HUES48 (cell line): ENCODE data around the gene TMSB10.

ENCODE experiments used
- H3K27ac ChIP-seq: one replicate; pipeline ENCODE4 v1.7.0; 2013; ENCODE audit warnings: low read depth, low read length, inconsistent platforms
- H3K27me3 ChIP-seq: 2 replicates; pipeline ENCODE4 v1.6.1; 2013; ENCODE audit warnings: mild to moderate bottlenecking, low read length; ENCODE audit not compliant: control insufficient read depth, insufficient read depth
- H3K36me3 ChIP-seq: 2 replicates; pipeline ENCODE4 v1.6.1; 2013; ENCODE audit warnings: low read length; ENCODE audit not compliant: control insufficient read depth, insufficient read depth
- H3K4me1 ChIP-seq: 2 replicates; pipeline ENCODE4 v1.6.1; 2013; ENCODE audit warnings: mild to moderate bottlenecking, low read length; ENCODE audit not compliant: control insufficient read depth, insufficient read depth
- H3K4me3 ChIP-seq: 2 replicates; pipeline ENCODE4 v1.5.1; 2013; ENCODE audit warnings: mild to moderate bottlenecking, low read depth, low read length
- H3K9ac ChIP-seq: 2 replicates; pipeline ENCODE4 v1.6.1; 2013; ENCODE audit warnings: mild to moderate bottlenecking, low read depth, low read length, moderate library complexity
- H3K9me3 ChIP-seq: 2 replicates; pipeline ENCODE4 v1.6.1; 2013; ENCODE audit warnings: low read length; ENCODE audit not compliant: control insufficient read depth, insufficient read depth

The TMSB10 gene

DNA sequence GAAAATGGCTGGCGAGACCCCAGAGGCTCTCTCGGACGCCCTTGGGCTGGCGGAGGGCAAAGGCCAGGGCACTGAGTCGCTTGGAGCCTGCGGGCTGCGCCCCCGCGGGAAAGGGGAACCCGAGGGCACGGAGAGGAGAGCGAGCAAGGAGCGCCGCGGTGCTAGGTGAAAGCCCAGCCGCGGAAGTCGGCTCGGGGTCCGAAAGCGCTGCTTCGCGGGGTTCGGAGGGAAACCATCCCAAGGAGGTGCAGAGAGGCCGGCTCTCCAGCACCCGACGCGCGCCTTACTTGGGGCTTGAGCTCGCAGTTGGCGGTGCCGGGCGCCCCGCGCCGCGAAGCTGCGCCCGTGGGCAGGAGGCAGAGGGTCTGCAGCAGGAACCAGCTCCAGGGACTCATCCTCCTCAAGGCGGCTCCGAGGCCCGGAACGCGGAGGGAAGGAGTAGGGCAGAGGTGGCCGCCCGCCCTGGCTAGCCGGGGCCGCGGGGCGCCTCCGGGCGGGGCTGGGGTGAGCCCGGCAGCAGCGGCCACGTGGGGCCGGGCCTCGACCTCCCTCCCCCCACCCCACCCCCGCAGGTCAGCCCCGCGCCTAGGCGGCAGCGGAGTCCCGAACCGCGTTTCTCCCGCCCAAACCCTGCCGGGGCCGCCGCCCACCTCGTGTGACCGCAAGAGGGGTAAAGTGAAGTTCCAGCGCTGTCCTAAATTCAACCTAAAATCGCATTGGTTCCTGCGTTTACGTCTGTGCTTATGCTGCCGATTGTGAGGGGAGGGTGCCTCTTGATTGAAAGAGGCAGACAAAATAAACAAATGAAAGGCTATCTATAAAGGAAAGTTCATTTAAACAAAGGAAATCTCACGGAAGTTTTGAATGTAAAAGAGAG lies 24.6 kb upstream of the TMSB10 start, which contains the start of gene TRABD2A:
TRABD2A (minus strand) TSS at position 440 of the 877 bp plus-strand sequence; CDS start at position 395, 45 bp downstream.
- H3K27ac ChIP-seq = no peak within 1 kb of the TSS
- no peaks in the 10 kb centered on the region for H3K9me3 ChIP-seq
- H3K36me3 ChIP-seq = no peaks in the 10 kb centered on the region
- H3K4me3 ChIP-seq = peak within 1 kb of the TSS; percentile 73
- peaks cover 12% of the 10 kb centered on the region for H3K4me1 ChIP-seq
- peak within 1 kb of the TSS; percentile 37; the same call in 1 of the 2 replicates for H3K9ac ChIP-seq
- peaks cover 84% of the 10 kb centered on the region for H3K27me3 ChIP-seq

DNA sequence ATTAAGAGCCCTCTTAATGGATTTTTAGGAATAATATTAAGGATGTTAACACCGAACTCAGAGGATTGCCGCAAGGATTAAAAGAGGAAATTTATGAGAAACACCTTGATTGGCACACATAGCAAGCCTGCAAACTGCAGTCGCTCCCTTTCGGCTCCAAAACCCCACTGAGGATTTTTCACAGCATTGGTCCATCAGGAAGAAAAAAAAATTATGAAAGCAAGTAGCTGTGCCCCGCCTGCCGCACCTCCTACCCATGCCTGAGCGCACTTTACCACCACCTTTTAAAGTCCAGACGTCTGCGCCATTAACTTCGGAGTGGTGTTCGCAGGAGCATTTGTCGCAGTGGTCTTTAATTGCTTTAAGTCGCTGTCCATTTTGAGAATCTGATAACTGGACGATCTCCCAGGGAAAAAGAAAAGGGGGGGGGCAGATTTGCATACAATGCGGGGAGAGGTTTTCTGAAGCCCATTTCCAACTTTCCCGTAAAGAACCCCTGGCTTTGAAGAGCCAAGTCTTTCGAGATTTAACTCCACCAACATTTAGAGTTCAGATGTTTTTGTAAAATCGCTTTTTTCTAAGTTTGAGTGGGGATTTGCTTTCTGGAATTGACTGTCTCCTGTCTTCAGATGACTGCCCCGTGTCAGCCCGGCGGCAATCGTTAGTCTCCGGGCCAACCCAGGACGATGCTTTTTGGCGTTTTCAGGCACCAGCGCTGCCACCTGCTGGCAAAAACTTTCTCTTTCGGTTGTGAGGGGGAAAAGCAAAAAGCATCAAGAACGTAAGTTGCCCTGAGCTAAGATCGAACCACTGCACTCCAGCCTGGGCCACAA lies 23.7 kb upstream of the TMSB10 start:
- H3K4me1 ChIP-seq = peaks cover 12% of the 10 kb centered on the region
- no peak overlapping the region for H3K9ac ChIP-seq
- peak overlapping the region; percentile 73 for H3K4me3 ChIP-seq
- H3K27me3 ChIP-seq = peaks cover 78% of the 10 kb centered on the region
- no peaks in the 10 kb centered on the region for H3K9me3 ChIP-seq
- H3K36me3 ChIP-seq = no peaks in the 10 kb centered on the region
- H3K27ac ChIP-seq = no peak overlapping the region

- Histone ChIP-seq H3K27me3 (peaks cover 73% of the 10 kb centered on the region), H3K4me1 (peaks cover 12% of the 10 kb centered on the region), H3K27ac (no peak overlapping the region), H3K36me3 (no peaks in the 10 kb centered on the region), H3K9ac (no peak overlapping the region), H3K4me3 (no peak overlapping the region), H3K9me3 (no peaks in the 10 kb centered on the region)
These were observed 23.1 kb upstream of the TMSB10 start for GRCh38 chr2:84882414-84882738.

DNA sequence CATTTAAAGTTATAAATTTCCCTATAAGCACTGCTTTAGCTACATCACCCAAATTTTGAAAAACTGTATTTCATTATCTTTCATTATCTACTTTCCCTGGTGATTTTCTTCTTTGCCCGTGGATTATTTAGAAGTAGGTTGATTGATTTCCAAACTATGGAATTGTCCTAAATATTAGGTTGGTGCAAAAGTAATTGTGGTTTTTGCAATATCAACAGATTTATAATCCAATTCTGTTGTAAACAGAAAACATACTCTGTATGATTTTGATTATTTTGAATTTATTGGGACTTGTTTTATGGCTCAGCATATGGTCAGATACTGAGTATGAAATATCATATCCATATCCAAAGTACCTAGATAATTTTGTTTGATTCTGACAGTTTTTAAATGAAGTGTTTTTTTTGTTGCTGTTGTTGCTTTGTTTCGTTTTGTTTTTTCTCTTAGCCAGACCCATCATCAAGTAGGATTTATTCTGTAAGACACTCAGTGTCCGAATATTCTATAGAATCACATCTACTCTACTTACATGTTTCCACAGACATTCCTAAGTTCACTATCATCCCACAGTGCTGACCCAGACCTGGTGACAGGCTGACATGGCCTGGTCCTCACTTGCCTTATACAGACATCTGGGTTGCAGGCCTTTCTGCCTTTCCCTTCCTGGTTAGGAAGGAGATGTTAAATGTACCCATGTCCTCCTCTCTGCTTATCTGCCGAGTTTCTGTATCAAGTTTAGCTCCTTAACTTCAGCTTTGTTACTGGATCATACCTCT lies 22.5 kb upstream of the TMSB10 start:
- H3K27ac ChIP-seq = no peak overlapping the region

DNA sequence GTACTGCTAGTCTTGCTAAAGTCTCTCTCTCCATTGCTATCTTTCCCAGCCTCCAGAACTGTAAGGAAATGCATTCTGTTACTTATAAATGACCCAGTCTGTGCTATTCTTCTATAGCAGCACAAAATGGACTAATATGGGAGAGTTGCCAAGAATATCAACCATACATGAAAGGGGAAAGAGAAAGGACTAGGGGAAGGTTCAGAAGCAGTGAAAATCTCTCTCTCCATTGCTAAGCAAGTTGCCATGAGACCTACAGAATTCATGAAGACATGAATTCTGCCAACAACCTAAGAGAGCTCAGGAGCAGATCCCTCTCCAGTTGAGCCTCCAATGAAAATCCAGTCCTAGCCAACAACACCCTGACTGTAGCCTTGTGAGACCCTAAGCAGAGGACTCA lies 21.0 kb upstream of the TMSB10 start:
- H3K4me1 ChIP-seq = peaks cover 10% of the 10 kb centered on the region
- H3K27ac ChIP-seq = no peak overlapping the region
- no peaks in the 10 kb centered on the region for H3K36me3 ChIP-seq
- H3K4me3 ChIP-seq = no peak overlapping the region
- H3K9ac ChIP-seq = no peak overlapping the region
- no peaks in the 10 kb centered on the region for H3K9me3 ChIP-seq
- peaks cover 52% of the 10 kb centered on the region for H3K27me3 ChIP-seq

More for the DNA sequence above, 22.5 kb upstream of the TMSB10 start:
- Histone ChIP-seq H3K4me3 (no peak overlapping the region), H3K4me1 (peaks cover 12% of the 10 kb centered on the region), H3K36me3 (no peaks in the 10 kb centered on the region), H3K27me3 (peaks cover 67% of the 10 kb centered on the region), H3K9me3 (no peaks in the 10 kb centered on the region), H3K9ac (no peak overlapping the region)

- Histone ChIP-seq H3K36me3 (no peaks in the 10 kb centered on the region), H3K4me3 (no peak overlapping the region), H3K9me3 (no peaks in the 10 kb centered on the region), H3K27me3 (peaks cover 45% of the 10 kb centered on the region), H3K9ac (no peak overlapping the region), H3K27ac (no peak overlapping the region), H3K4me1 (peaks cover 8% of the 10 kb centered on the region; the same call in 1 of the 2 replicates)
These were observed 20.3 kb upstream of the TMSB10 start for GRCh38 chr2:84885111-84885510.

GRCh38 chr2:84886791-84887190 lies 18.7 kb upstream of the TMSB10 start:
- H3K27me3 ChIP-seq = peaks cover 29% of the 10 kb centered on the region
- no peaks in the 10 kb centered on the region for H3K4me1 ChIP-seq
- no peaks in the 10 kb centered on the region for H3K36me3 ChIP-seq
- H3K4me3 ChIP-seq = no peak overlapping the region
- no peak overlapping the region for H3K9ac ChIP-seq
- no peaks in the 10 kb centered on the region for H3K9me3 ChIP-seq
- H3K27ac ChIP-seq = no peak overlapping the region

GRCh38 chr2:84888401-84889276 lies 16.8 kb upstream of the TMSB10 start:
- H3K4me1 ChIP-seq = no peaks in the 10 kb centered on the region
- H3K4me3 ChIP-seq = no peak overlapping the region
- H3K9ac ChIP-seq = no peak overlapping the region
- no peaks in the 10 kb centered on the region for H3K36me3 ChIP-seq
- H3K9me3 ChIP-seq = no peaks in the 10 kb centered on the region
- H3K27ac ChIP-seq = no peak overlapping the region
- H3K27me3 ChIP-seq = peaks cover 17% of the 10 kb centered on the region; the same call in 1 of the 2 replicates

DNA sequence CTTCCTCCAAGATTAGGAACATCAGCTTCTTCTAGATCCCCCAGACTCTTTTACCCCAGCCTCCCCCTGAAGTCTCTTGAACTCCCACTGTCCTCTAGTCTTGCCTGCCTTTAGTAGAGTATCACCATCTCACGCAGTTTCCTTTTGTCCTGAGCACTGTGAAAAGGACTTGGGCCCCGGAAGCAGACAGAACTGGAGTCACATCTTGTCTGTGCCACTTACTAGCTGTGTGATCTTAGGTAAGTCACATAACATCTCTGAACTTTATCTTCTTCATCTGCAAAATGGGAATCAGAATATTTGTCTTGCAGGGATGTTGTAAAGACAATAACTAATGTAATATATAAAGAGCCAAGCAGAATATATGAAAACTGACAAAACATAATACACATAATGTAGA lies 16.1 kb upstream of the TMSB10 start:
- H3K9ac ChIP-seq = no peak overlapping the region
- H3K27ac ChIP-seq = no peak overlapping the region
- H3K4me3 ChIP-seq = no peak overlapping the region
- peaks cover 10% of the 10 kb centered on the region; the same call in 1 of the 2 replicates for H3K27me3 ChIP-seq
- peaks cover 6% of the 10 kb centered on the region for H3K4me1 ChIP-seq
- no peaks in the 10 kb centered on the region for H3K36me3 ChIP-seq
- no peaks in the 10 kb centered on the region for H3K9me3 ChIP-seq
